HG02588 (cell line): ENCODE data around the gene RD3L.

Experiments
- ATAC-seq: cut with Tn5 transposase; IDR thresholded peaks from one replicate; pipeline ENCODE4 v1.9.1; 2021; ENCODE audit warnings: mild to moderate bottlenecking, moderate library complexity; ENCODE audit not compliant: unreplicated experiment

The RD3L gene

GRCh38 chr14:103897075-103897947, 45.0 kb downstream of the RD3L start:
- ATAC-seq = no peak

- ATAC-seq = no peak
Measured at GRCh38 chr14:103896578-103896977, 45.8 kb downstream of the RD3L start.

GRCh38 chr14:103894723-103895059, 47.6 kb downstream of the RD3L start:
- no peak for ATAC-seq

GRCh38 chr14:103894034-103894722, 48.2 kb downstream of the RD3L start:
- no peak for ATAC-seq

GRCh38 chr14:103892247-103892646, 50.1 kb downstream of the RD3L start:
- ATAC-seq = no peak

- ATAC-seq = no peak
Measured at GRCh38 chr14:103891667-103892215, 50.6 kb downstream of the RD3L start.

- ATAC-seq = no peak
Measured at GRCh38 chr14:103890821-103891666, 51.3 kb downstream of the RD3L start.
